SK-N-SH (cell line): ENCODE data around the gene PRRC2B.

Experiments used
- CTCF ChIP-seq: fragments of 200-600 bp; sonication (generic); IDR thresholded peaks from 2 replicates; pipeline ENCODE4 v1.6.1; 2017; ENCODE audit warnings: antibody characterized with exemption, mild to moderate bottlenecking, moderate library complexity
- EP300 ChIP-seq, 2 experiments: IDR thresholded peaks; 2 replicates each; pipeline versions ENCODE4 v1.4.0 to v1.6.1; 2012; ENCODE audit warnings: borderline replicate concordance in 1 of 2, low read depth in 1 of 2, low read length in 1 of 2
- JUND ChIP-seq: IDR thresholded peaks from 2 replicates; pipeline ENCODE4 v1.4.0; 2012
- MAX ChIP-seq: IDR thresholded peaks from 2 replicates; pipeline ENCODE4 v1.4.0; 2012; ENCODE audit warnings: low read depth
- MXI1 ChIP-seq: IDR thresholded peaks from 2 replicates; pipeline ENCODE4 v1.6.1; 2012; ENCODE audit warnings: mild to moderate bottlenecking, low read depth, low read length, improper control_type of control experiment
- PBX3 ChIP-seq: IDR thresholded peaks from 2 replicates; pipeline ENCODE4; 2012
- POLR2AphosphoS5 ChIP-seq: IDR thresholded peaks from 2 replicates; pipeline ENCODE4 v1.6.1; 2012; ENCODE audit warnings: low read depth, low read length
- SMC3 ChIP-seq: IDR thresholded peaks from 2 replicates; pipeline ENCODE4 v1.6.1; 2012; ENCODE audit warnings: low read depth, low read length, improper control_type of control experiment
- TAF1 ChIP-seq: IDR thresholded peaks from 2 replicates; pipeline ENCODE4 v1.6.1; 2012; ENCODE audit warnings: low read depth, mild to moderate bottlenecking, low read length, moderate library complexity, borderline replicate concordance
- USF1 ChIP-seq: IDR thresholded peaks from 2 replicates; pipeline ENCODE4 v1.4.0; 2012; ENCODE audit warnings: low read depth, borderline replicate concordance
- YY1 ChIP-seq: IDR thresholded peaks from 2 replicates; pipeline ENCODE4 v1.4.0; 2012; ENCODE audit warnings: low read depth, mild to moderate bottlenecking

GRCh38 chr9:131539223-131539923 lies 145.5 kb downstream of the PRRC2B start:
- TF ChIP-seq TAF1 (no peak), CTCF (no peak), JUND (no peak), EP300 (IDR thresholded peaks at IDR 0.05; ENCODE audit: borderline replicate concordance in 1 of 2, low read depth in 1 of 2, low read length in 1 of 2) (no peak), MXI1 (no peak), USF1 (no peak), YY1 (no peak), PBX3 (no peak), POLR2AphosphoS5 (no peak), SMC3 (no peak), MAX (no peak)
